Loucy (cell line): ENCODE measurements around the gene CNDP2.

ENCODE experiments used
- H2AFZ ChIP-seq: fragments of 200-600 bp; sonication (generic); 2 replicates; pipeline ENCODE4 v1.6.0; 2016; ENCODE audit warnings: antibody characterized with exemption, mild to moderate bottlenecking, low read length, moderate library complexity
- H3F3A ChIP-seq: fragments of 200-600 bp; 2 replicates; pipeline ENCODE4 v1.6.0; 2016; ENCODE audit warnings: antibody characterized with exemption, low read depth, mild to moderate bottlenecking
- H3K27me3 ChIP-seq: fragments of 200-600 bp; sonication (generic); 2 replicates; pipeline ENCODE4 v1.6.1; 2014; ENCODE audit warnings: low read length, mild to moderate bottlenecking; ENCODE audit not compliant: insufficient read depth, poor library complexity, severe bottlenecking
- H3K36me3 ChIP-seq: fragments of 200-600 bp; sonication (generic); 2 replicates; pipeline ENCODE4 v1.6.1; 2016; ENCODE audit warnings: low read length; ENCODE audit not compliant: insufficient read depth
- H3K4me1 ChIP-seq: fragments of 200-600 bp; sonication (generic); 2 replicates; pipeline ENCODE4 v1.5.1; 2014; ENCODE audit warnings: low read length, mild to moderate bottlenecking; ENCODE audit not compliant: insufficient read depth, poor library complexity, severe bottlenecking
- H3K4me2 ChIP-seq: fragments of 200-600 bp; sonication (generic); 2 replicates; pipeline ENCODE4 v1.6.0; 2014; ENCODE audit warnings: antibody characterized with exemption, low read length, low read depth, mild to moderate bottlenecking; ENCODE audit not compliant: poor library complexity, severe bottlenecking
- H3K4me3 ChIP-seq: fragments of 200-600 bp; sonication (generic); 2 replicates; pipeline ENCODE4 v1.5.1; 2014; ENCODE audit warnings: low read length, mild to moderate bottlenecking, mixed read lengths; ENCODE audit not compliant: poor library complexity, severe bottlenecking
- H3K79me2 ChIP-seq: fragments of 200-600 bp; sonication (generic); 2 replicates; pipeline ENCODE4 v1.6.1; 2014; ENCODE audit warnings: low read length; ENCODE audit not compliant: insufficient read depth
- H3K9ac ChIP-seq: fragments of 200-600 bp; sonication (generic); 2 replicates; pipeline ENCODE4 v1.6.0; 2014; ENCODE audit warnings: mild to moderate bottlenecking, low read depth, low read length, moderate library complexity; ENCODE audit not compliant: poor library complexity, severe bottlenecking
- H3K9me2 ChIP-seq: fragments of 200-600 bp; sonication (generic); replicated peaks from 2 replicates; pipeline ENCODE4 v1.6.1; 2016; ENCODE audit warnings: low read depth, low read length, mixed read lengths
- H3K9me3 ChIP-seq: fragments of 200-600 bp; sonication (generic); 2 replicates; pipeline ENCODE4 v1.6.1; 2014; ENCODE audit warnings: mild to moderate bottlenecking, antibody characterized with exemption, low read length, low read depth; ENCODE audit not compliant: insufficient read depth
- H4K20me1 ChIP-seq: fragments of 200-600 bp; sonication (generic); 2 replicates; pipeline ENCODE4 v1.6.0; 2014; ENCODE audit warnings: antibody characterized with exemption, low read length, mild to moderate bottlenecking; ENCODE audit not compliant: insufficient read depth, poor library complexity, severe bottlenecking
- EZH2phosphoT487 ChIP-seq: fragments of 200-600 bp; IDR thresholded peaks from 2 replicates; pipeline ENCODE4 v1.6.1; 2018; ENCODE audit warnings: antibody characterized with exemption, mild to moderate bottlenecking, moderate library complexity, borderline replicate concordance
- TF ChIP-seq, protein P1 (sequence below): fragments of 200-600 bp; sonication (generic); conservative IDR thresholded peaks from 2 replicates; pipeline ENCODE4 v1.5.1; 2014; ENCODE audit warnings: mild to moderate bottlenecking, antibody characterized with exemption, low read length

The CNDP2 gene

DNA sequence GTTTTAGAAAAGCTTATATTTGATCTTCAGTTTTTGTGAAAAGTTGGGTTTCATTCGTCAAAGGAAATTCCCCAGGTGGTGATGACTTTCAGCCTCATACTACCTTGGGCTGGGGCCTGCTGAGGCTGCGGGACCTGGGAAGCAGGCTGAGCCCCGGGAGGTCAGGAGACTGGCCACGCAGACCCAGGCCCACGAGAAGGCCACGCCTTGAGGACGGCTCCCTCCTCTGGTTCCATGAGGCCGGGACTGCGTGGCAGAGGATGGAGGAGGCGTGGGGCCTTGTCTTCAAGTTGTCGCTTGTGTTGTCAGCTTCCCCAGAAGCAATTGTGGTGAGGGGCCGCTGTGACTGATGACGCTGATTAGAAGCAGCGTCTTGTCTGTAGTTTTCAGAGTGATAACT lies 11.8 kb downstream of the CNDP2 start:
- Histone ChIP-seq H2AFZ (no peak overlapping the region), H3K79me2 (0 out of 2 replicates have a peak, but pooled peaks cover 4% of the 10 kb centered on the region), H3K9me3 (no peaks in the 10 kb centered on the region), H3K36me3 (peaks cover 81% of the 10 kb centered on the region; the same call in 1 of the 2 replicates), H3K4me3 (no peak overlapping the region), H3K9me2 (no peaks in the 10 kb centered on the region), H4K20me1 (no peaks in the 10 kb centered on the region), H3F3A (no peaks in the 10 kb centered on the region), H3K9ac (no peak overlapping the region), H3K4me1 (no peaks in the 10 kb centered on the region), H3K4me2 (no peak overlapping the region), H3K27me3 (no peaks in the 10 kb centered on the region)
- no peak for TF ChIP-seq EZH2phosphoT487

DNA sequence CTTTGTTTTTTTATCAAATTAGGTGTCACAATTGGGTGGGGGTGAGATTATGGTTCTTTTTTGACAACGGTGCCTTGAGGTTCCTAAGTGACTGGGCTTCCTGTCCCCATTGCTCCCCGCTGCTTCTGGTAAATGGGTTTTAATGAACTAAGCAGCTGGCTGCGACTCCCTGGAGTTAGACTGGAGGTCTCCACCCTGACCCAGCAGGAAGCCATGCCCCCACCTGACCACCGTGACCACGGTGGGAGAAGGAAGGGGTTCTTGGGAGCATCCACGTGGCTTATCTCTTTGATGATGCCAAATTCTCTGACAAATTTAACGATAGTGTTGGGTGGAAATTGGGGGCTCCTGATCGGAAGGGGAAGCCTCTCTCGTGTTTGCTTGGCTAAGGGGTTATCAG lies 12.2 kb downstream of the CNDP2 start:
- no peaks in the 10 kb centered on the region for H4K20me1 ChIP-seq
- H3K4me3 ChIP-seq = no peak overlapping the region
- H3K9ac ChIP-seq = no peak overlapping the region
- no peaks in the 10 kb centered on the region for H3K9me3 ChIP-seq
- H3F3A ChIP-seq = no peaks in the 10 kb centered on the region
- H3K4me2 ChIP-seq = no peak overlapping the region
- H3K79me2 ChIP-seq = 0 out of 2 replicates have a peak, but pooled peaks cover under 1% of the 10 kb centered on the region
- H3K9me2 ChIP-seq = no peaks in the 10 kb centered on the region
- peaks cover 81% of the 10 kb centered on the region; the same call in 1 of the 2 replicates for H3K36me3 ChIP-seq
- TF ChIP-seq, protein P1, sequence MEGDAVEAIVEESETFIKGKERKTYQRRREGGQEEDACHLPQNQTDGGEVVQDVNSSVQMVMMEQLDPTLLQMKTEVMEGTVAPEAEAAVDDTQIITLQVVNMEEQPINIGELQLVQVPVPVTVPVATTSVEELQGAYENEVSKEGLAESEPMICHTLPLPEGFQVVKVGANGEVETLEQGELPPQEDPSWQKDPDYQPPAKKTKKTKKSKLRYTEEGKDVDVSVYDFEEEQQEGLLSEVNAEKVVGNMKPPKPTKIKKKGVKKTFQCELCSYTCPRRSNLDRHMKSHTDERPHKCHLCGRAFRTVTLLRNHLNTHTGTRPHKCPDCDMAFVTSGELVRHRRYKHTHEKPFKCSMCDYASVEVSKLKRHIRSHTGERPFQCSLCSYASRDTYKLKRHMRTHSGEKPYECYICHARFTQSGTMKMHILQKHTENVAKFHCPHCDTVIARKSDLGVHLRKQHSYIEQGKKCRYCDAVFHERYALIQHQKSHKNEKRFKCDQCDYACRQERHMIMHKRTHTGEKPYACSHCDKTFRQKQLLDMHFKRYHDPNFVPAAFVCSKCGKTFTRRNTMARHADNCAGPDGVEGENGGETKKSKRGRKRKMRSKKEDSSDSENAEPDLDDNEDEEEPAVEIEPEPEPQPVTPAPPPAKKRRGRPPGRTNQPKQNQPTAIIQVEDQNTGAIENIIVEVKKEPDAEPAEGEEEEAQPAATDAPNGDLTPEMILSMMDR = no peak
- TF ChIP-seq EZH2phosphoT487 = no peak
- H3K27me3 ChIP-seq = no peaks in the 10 kb centered on the region
- H3K4me1 ChIP-seq = no peaks in the 10 kb centered on the region
- H2AFZ ChIP-seq = no peak overlapping the region

DNA sequence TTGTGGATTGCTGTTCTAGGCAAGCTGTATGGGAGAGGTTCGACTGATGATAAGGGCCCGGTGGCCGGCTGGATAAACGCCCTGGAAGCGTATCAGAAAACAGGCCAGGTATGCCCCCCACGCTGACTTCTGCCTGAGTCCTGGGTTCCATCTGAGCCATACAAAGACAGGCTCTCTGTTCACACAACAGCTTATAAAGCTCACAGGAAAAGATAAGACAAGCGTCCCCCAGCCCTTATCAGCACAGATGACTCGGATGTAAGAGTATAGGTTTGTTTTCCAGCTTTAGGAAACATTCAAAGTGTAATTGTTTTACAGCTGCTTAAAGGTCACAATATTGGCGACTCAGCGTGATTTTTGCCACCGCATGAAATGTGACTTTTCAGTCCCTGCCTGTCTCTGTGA lies 12.7 kb downstream of the CNDP2 start:
- H3K4me1 ChIP-seq = no peaks in the 10 kb centered on the region
- peaks cover 83% of the 10 kb centered on the region; the same call in 1 of the 2 replicates for H3K36me3 ChIP-seq
- no peaks in the 10 kb centered on the region for H3F3A ChIP-seq
- H3K27me3 ChIP-seq = no peaks in the 10 kb centered on the region
- no peaks in the 10 kb centered on the region for H3K9me3 ChIP-seq
- no peak overlapping the region for H3K4me3 ChIP-seq
- no peak overlapping the region for H3K9ac ChIP-seq
- no peaks in the 10 kb centered on the region for H3K79me2 ChIP-seq
- TF ChIP-seq, protein P1 = no peak
- no peak for TF ChIP-seq EZH2phosphoT487
- no peaks in the 10 kb centered on the region for H3K9me2 ChIP-seq
- H2AFZ ChIP-seq = no peak overlapping the region
- H4K20me1 ChIP-seq = no peaks in the 10 kb centered on the region
- no peak overlapping the region for H3K4me2 ChIP-seq
